Measurements from ENCODE around the gene TMUB1. TPM values are rescaled to one million over a fixed set of nuclear protein-coding genes. Genes with fewer than 3 reads are reported as not detected.

Gene TMUB1
- total and polyA plus RNA-seq, 9 of the 15 experiments (the other 6 are each of a cell fraction or from before 2014, with no cell fraction given): 0.14 to 241 (median 74.1) TPM

DNA sequence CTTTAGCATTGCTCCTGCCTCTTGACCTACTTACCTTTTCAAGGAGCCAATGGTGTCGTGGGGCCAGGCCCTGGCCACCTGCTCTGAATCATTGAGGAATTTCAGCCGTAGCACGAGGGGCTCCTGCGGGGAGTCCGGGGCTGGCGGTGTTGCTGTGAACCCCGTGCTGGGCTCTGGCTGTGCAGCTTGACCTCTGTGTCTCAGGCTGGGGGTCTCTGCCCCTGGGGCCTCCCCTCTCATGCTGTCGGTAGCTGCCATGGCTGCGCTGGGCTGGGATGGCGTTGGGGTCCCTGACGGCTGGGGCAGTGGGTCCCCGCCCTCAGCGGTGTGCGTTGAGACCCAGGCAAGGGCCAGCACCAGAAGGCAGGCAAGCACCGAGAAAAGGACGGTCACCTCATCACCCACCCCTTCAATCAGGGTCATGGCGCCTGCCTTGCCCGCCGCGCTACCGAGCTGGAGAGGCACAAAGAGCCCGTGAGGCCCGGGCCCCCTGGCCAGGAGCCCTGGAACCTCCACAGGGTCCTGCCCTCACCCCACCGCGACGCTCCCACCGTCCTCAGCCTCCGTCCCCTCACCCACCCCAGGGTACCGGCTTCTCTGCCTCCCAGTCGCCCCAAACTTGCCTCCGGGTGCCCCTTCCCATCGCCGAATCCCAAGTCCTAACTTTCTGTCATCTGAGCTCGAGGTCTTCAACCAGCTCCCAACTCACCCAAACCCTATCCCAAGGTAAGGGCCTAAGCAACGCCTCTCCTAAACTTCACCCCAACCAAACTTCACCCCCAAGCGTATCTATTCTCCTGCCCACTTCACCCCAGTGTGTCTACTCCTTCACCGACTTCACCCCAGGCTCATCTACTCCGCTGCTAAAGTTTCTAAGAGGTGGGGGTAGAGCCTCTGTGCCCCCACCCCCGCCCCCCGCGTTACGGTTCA is 887 bp downstream of the TMUB1 start (continued):
- no peak for TF ChIP-seq HNRNPK (IDR thresholded peaks at IDR 0.05; ENCODE audit: low read depth, low read length, poor library complexity, severe bottlenecking)
- TF ChIP-seq SNIP1 (IDR thresholded peaks at IDR 0.05; ENCODE audit: low read depth): no peak
- TF ChIP-seq, protein P1, sequence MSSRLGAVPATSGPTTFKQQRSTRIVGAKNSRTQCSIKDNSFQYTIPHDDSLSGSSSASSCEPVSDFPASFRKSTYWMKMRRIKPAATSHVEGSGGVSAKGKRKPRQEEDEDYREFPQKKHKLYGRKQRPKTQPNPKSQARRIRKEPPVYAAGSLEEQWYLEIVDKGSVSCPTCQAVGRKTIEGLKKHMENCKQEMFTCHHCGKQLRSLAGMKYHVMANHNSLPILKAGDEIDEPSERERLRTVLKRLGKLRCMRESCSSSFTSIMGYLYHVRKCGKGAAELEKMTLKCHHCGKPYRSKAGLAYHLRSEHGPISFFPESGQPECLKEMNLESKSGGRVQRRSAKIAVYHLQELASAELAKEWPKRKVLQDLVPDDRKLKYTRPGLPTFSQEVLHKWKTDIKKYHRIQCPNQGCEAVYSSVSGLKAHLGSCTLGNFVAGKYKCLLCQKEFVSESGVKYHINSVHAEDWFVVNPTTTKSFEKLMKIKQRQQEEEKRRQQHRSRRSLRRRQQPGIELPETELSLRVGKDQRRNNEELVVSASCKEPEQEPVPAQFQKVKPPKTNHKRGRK (tag; IDR thresholded peaks at IDR 0.05): no peak
- TF ChIP-seq, protein P2, sequence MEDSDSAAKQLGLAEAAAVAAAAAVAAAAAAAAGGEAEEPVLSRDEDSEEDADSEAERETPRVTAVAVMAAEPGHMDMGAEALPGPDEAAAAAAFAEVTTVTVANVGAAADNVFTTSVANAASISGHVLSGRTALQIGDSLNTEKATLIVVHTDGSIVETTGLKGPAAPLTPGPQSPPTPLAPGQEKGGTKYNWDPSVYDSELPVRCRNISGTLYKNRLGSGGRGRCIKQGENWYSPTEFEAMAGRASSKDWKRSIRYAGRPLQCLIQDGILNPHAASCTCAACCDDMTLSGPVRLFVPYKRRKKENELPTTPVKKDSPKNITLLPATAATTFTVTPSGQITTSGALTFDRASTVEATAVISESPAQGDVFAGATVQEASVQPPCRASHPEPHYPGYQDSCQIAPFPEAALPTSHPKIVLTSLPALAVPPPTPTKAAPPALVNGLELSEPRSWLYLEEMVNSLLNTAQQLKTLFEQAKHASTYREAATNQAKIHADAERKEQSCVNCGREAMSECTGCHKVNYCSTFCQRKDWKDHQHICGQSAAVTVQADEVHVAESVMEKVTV (CRISPR knock-in tag; IDR thresholded peaks at IDR 0.05): no peak; the same call in 1 of the 2 replicates
- no peak for TF ChIP-seq ZNF408 (CRISPR knock-in tag; IDR thresholded peaks at IDR 0.05; ENCODE audit: low read depth)
- no peak for TF ChIP-seq ETV5 (CRISPR knock-in tag; IDR thresholded peaks at IDR 0.05; ENCODE audit: low read depth)
- TF ChIP-seq, protein P3, sequence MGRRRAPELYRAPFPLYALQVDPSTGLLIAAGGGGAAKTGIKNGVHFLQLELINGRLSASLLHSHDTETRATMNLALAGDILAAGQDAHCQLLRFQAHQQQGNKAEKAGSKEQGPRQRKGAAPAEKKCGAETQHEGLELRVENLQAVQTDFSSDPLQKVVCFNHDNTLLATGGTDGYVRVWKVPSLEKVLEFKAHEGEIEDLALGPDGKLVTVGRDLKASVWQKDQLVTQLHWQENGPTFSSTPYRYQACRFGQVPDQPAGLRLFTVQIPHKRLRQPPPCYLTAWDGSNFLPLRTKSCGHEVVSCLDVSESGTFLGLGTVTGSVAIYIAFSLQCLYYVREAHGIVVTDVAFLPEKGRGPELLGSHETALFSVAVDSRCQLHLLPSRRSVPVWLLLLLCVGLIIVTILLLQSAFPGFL (CRISPR knock-in tag; IDR thresholded peaks at IDR 0.05): no peak
- peak in 1 of 2 experiments; percentile 6; a peak in 1 of 4 replicates for TF ChIP-seq UBTF (IDR thresholded peaks at IDR 0.05; ENCODE audit: borderline replicate concordance in 1 of 2, low read depth in 2 of 2, low read length in 2 of 2)
- no peak for TF ChIP-seq TAF15 (IDR thresholded peaks at IDR 0.05; ENCODE audit: low read depth, low read length)
- no peak for TF ChIP-seq HSF4 (CRISPR knock-in tag; IDR thresholded peaks at IDR 0.05; ENCODE audit: borderline replicate concordance)
- TF ChIP-seq ZNF316 (IDR thresholded peaks at IDR 0.05): no peak; the same call in 1 of the 2 replicates
- no peak for TF ChIP-seq ZFX (CRISPR knock-in tag; IDR thresholded peaks at IDR 0.05)
- no peak for TF ChIP-seq BRF1 (IDR thresholded peaks at IDR 0.05; ENCODE audit: borderline replicate concordance, extremely low read depth, insufficient read length)
- peak; percentile 42; the same call in 1 of the 2 replicates for TF ChIP-seq LCOR (CRISPR knock-in tag; IDR thresholded peaks at IDR 0.05)
- TF ChIP-seq ZNF551 (CRISPR knock-in tag; IDR thresholded peaks at IDR 0.05): no peak
- TF ChIP-seq KLF16 (IDR thresholded peaks at IDR 0.05): no peak
- TF ChIP-seq CBX8 (IDR thresholded peaks at IDR 0.05; ENCODE audit: borderline replicate concordance, extremely low read depth, low read depth, low read length, poor library complexity, severe bottlenecking): no peak

All from K562 (cell line).